ENCODE measurements around the gene C7.
"Not testable (repeated sequence)": the region's sequence is repeated elsewhere in the genome, so short reads cannot be mapped to it uniquely, and the experiment has no call there.

C7 gene

GRCh38 chr5:40909264-40909663 lies at the start of gene C7:
TSS of gene C7 (plus strand) at chr5:40909497. CDS start at chr5:40909611, 114 bp downstream.
- DNase-seq (ENCODE audit: low read depth in 2 of 2) = no peak

GRCh38 chr5:40860711-40861110 lies 48.6 kb upstream of the C7 start:
- DNase-seq (ENCODE audit: low read depth in 2 of 2) = no peak

- not testable (repeated sequence) for DNase-seq (ENCODE audit: low read depth in 2 of 2)
Measured at GRCh38 chr5:40865004-40865403, 44.3 kb upstream of the C7 start.

- DNase-seq (ENCODE audit: low read depth in 2 of 2) = no peak
Measured at GRCh38 chr5:40866844-40867243, 42.5 kb upstream of the C7 start.

GRCh38 chr5:40869384-40869783 lies 39.9 kb upstream of the C7 start:
- no peak for DNase-seq (ENCODE audit: low read depth in 2 of 2)

GRCh38 chr5:40871177-40871576 lies 38.1 kb upstream of the C7 start:
- no peak for DNase-seq (ENCODE audit: low read depth in 2 of 2)

GRCh38 chr5:40872253-40872652 lies 37.0 kb upstream of the C7 start:
- not testable (repeated sequence) for DNase-seq (ENCODE audit: low read depth in 2 of 2)

- no peak for DNase-seq (ENCODE audit: low read depth in 2 of 2)
Measured at GRCh38 chr5:40873286-40873880, 35.9 kb upstream of the C7 start.

GRCh38 chr5:40875958-40876357 lies 33.3 kb upstream of the C7 start:
- no peak for DNase-seq (ENCODE audit: low read depth in 2 of 2)

GRCh38 chr5:40877371-40877988 lies 31.8 kb upstream of the C7 start:
- peak in 1 of 2 donors; percentile 2 for DNase-seq (ENCODE audit: low read depth in 2 of 2)

GRCh38 chr5:40879163-40879942 lies 29.9 kb upstream of the C7 start:
- no peak for DNase-seq (ENCODE audit: low read depth in 2 of 2)

- DNase-seq (ENCODE audit: low read depth in 2 of 2) = no peak
Measured at GRCh38 chr5:40882291-40882690, 27.0 kb upstream of the C7 start.

GRCh38 chr5:40883051-40883450 lies 26.2 kb upstream of the C7 start:
- DNase-seq (ENCODE audit: low read depth in 2 of 2) = not testable (repeated sequence)

GRCh38 chr5:40895440-40896425 lies 13.6 kb upstream of the C7 start:
- not testable (repeated sequence) for DNase-seq (ENCODE audit: low read depth in 2 of 2)

GRCh38 chr5:40904205-40904993 lies 4.9 kb upstream of the C7 start:
- peak in 1 of 2 donors; percentile 7 for DNase-seq (ENCODE audit: low read depth in 2 of 2)

GRCh38 chr5:40904994-40905306 lies 4.3 kb upstream of the C7 start:
- DNase-seq (ENCODE audit: low read depth in 2 of 2) = no peak

GRCh38 chr5:40906351-40906751 lies 2.9 kb upstream of the C7 start:
- DNase-seq (ENCODE audit: low read depth in 2 of 2) = no peak

GRCh38 chr5:40909723-40910122 lies 426 bp downstream of the C7 start:
- DNase-seq (ENCODE audit: low read depth in 2 of 2) = no peak

GRCh38 chr5:40911266-40911665 lies 2.0 kb downstream of the C7 start:
- DNase-seq (ENCODE audit: low read depth in 2 of 2) = no peak

- no peak for DNase-seq (ENCODE audit: low read depth in 2 of 2)
Measured at GRCh38 chr5:40914835-40915234, 5.5 kb downstream of the C7 start.

GRCh38 chr5:40915341-40915926 lies 6.1 kb downstream of the C7 start:
- no peak for DNase-seq (ENCODE audit: low read depth in 2 of 2)

All from activated CD4-positive, alpha-beta T cell treated with anti-CD3 and anti-CD28 coated beads for 24 hours (primary cell).